Measurements from ENCODE around the gene ECE2. TPM values are rescaled to one million over a fixed set of nuclear protein-coding genes. Genes with fewer than 3 reads are reported as not detected.

The ECE2 gene
- not detected in 2 replicates for total RNA-seq

GRCh38 chr3:184275961-184276910 is at the start of gene ECE2:
Gene ECE2, plus strand, starts transcription at chr3:184276022. Its CDS starts 132 bp downstream, at chr3:184276154.
- no peak for DNase-seq (ENCODE audit: low read depth)

GRCh38 chr3:184227481-184227935 is 48.3 kb upstream of the ECE2 start:
- DNase-seq (ENCODE audit: low read depth): no peak

- DNase-seq (ENCODE audit: low read depth): no peak
These were observed 47.3 kb upstream of the ECE2 start for GRCh38 chr3:184228376-184229137.

GRCh38 chr3:184229394-184230080 is 46.3 kb upstream of the ECE2 start, which contains the start of gene VWA5B2:
Gene VWA5B2, plus strand, starts transcription at chr3:184229585. Its CDS starts 944 bp downstream, at chr3:184230529.
- DNase-seq (ENCODE audit: low read depth): no peak

GRCh38 chr3:184230081-184230602 is 45.7 kb upstream of the ECE2 start:
- DNase-seq (ENCODE audit: low read depth): no peak

- no peak for DNase-seq (ENCODE audit: low read depth)
These were observed 45.0 kb upstream of the ECE2 start for GRCh38 chr3:184230603-184231528.

GRCh38 chr3:184231671-184232070 is 44.2 kb upstream of the ECE2 start:
- peak; percentile 16 for DNase-seq (ENCODE audit: low read depth)

GRCh38 chr3:184233127-184233843 is 42.5 kb upstream of the ECE2 start:
- DNase-seq (ENCODE audit: low read depth): no peak

GRCh38 chr3:184234224-184234623 is 41.6 kb upstream of the ECE2 start:
- peak; percentile 92 for DNase-seq (ENCODE audit: low read depth)

GRCh38 chr3:184234671-184235380 is 41.0 kb upstream of the ECE2 start:
- no peak for DNase-seq (ENCODE audit: low read depth)

GRCh38 chr3:184235381-184236032 is 40.3 kb upstream of the ECE2 start:
- no peak for DNase-seq (ENCODE audit: low read depth)

GRCh38 chr3:184236033-184236410 is 39.8 kb upstream of the ECE2 start:
- no peak for DNase-seq (ENCODE audit: low read depth)

GRCh38 chr3:184236636-184237035 is 39.2 kb upstream of the ECE2 start:
- no peak for DNase-seq (ENCODE audit: low read depth)

GRCh38 chr3:184237211-184237610 is 38.6 kb upstream of the ECE2 start:
- no peak for DNase-seq (ENCODE audit: low read depth)

- no peak for DNase-seq (ENCODE audit: low read depth)
These were observed 38.0 kb upstream of the ECE2 start for GRCh38 chr3:184237807-184238206.

- no peak for DNase-seq (ENCODE audit: low read depth)
These were observed 37.5 kb upstream of the ECE2 start for GRCh38 chr3:184238246-184238818.

- DNase-seq (ENCODE audit: low read depth): no peak
These were observed 36.6 kb upstream of the ECE2 start for GRCh38 chr3:184239221-184239620.

GRCh38 chr3:184239708-184240107 is 36.1 kb upstream of the ECE2 start:
- no peak for DNase-seq (ENCODE audit: low read depth)
